NCI-H748 (cell line): ENCODE data around the gene DPM3.
"Not testable (repeated sequence)": the region's sequence is repeated elsewhere in the genome, so short reads cannot be mapped to it uniquely, and the experiment has no call there.

Experiments used
- DNase-seq: peaks from one replicate; lab custom pipeline; 2025; ENCODE audit not compliant: unreplicated experiment; lab: John Stamatoyannopoulos, UW

Gene DPM3

DNA sequence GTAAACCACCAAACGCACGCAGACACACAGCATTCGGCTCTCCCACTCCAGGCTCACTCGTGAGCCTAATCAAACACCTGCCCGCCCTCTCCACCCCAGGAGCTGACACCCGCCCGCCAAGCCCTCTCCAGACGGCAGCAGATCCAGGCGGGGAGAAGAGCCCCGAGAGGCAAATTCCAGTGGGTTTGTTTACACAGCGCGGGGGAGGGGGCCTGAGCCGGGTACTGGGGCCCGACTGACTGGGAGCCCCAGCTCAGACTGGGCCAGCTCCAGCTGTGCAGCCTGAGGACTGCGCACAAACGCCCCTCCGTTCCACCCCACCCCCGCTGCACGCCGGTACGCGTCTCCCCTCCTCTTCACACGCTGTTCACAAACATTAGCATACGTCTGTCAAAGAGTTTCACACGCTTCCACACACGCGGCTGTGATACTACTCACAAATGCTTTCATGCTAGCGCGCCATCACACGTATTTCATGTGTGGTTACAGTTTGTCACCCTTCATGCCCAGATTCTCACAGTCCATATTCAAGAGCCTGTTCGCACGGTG is 13.7 kb downstream of the DPM3 start:
- DNase-seq = peak; percentile 70

DNA sequence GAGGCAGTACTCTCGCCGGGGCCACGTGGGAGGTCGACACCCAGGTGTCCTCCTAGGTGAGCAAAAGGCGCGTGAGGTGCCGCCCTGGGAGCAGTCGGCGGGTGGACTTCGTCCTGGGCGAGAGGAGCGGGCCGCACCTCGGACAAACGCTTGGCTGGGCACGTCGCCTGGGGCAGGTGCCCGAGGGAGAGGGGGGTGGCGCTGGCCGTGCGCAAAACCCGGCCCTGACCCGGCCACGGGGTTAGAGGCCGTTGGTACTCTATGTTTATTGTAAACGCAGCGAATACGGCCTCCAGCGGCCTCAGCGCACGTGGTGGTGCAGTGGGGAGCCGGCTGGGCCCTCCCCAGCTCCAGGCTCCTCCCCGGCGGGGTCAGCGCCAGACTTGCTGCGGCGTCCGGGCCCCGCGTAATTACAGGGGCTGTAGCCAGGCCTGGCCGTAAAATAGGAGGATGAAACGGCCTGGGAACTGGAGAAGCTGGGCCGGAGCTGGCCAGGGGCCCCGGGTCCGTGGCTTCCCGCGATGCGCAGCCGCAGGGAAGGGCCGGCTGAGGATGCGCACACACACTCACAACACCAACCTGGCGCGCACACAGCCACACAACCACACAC is 14.3 kb downstream of the DPM3 start:
- DNase-seq = peak; percentile 64

DNA sequence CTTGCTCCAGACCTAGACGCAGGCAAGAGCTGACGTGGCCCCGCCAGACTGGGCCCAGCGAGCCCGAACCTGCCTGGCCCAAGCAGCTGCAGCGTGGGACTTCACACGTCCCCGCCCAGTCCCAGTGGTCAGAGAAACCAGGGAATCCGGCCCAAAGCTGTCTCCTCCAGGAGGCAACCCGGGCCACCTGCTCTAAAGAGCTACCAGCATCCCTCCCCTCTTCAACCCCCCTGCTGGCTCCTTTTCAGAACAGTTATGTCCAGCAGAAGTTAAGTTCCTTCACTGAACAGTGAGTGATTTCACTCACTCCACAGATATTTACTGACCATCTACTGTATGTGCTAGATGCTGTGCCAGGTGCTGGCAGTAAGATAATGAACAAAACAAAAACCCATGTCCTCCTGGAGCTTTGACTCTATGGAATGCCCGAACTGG is 14.8 kb downstream of the DPM3 start:
- no peak for DNase-seq

- DNase-seq = no peak
Observed at GRCh38 chr1:155124503-155125463, 15.5 kb downstream of the DPM3 start.

GRCh38 chr1:155123801-155124200 is 16.5 kb downstream of the DPM3 start:
- no peak for DNase-seq

- DNase-seq = no peak
Observed at GRCh38 chr1:155122308-155122707, 18.0 kb downstream of the DPM3 start.

- DNase-seq = no peak
Observed at GRCh38 chr1:155121249-155121648, 19.1 kb downstream of the DPM3 start.

DNA sequence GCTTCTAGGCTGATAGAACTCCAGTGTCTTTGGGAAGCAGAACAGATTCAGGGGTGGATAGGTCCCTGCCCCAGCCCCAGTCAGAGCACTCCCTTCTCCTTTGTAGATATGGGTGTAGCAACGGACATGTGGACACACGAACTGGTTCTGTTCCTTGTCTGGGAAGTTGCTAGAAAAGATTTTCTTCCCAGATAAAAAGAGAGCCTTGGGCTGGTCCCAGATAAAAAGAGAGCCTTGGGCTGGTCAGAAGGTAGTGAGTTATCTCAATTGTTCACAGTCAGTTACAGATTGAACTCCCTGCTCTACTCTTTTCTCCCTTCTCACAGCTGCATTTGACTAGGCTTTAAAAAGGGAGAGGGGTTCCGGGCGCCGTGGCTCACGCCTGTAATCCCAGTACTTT is 20.1 kb downstream of the DPM3 start:
- no peak for DNase-seq

DNA sequence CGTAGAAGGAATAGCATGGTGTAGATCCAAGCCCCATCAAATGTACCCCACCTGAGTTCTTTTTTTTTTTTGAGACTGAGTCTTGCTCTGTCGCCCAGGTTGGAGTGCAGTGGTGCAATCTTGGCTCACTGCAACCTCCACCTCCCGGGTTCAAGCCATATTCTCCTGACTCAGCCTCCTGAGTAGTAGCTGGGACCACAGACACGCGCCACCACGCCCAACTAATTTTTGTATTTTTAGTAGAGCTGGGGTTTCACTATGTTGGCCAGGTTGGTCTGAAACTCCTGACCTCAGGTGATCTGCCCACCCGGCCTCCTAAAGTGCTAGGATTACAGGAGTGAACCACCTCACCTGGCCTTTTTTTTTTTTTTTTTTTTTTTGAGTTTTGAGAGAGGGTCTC is 22.2 kb downstream of the DPM3 start:
- DNase-seq = not testable (repeated sequence)

GRCh38 chr1:155117610-155118009 is 22.7 kb downstream of the DPM3 start:
- DNase-seq = peak; percentile 76

- DNase-seq = no peak
Observed at GRCh38 chr1:155116113-155116764, 24.1 kb downstream of the DPM3 start.

- no peak for DNase-seq
Observed at GRCh38 chr1:155113450-155113980, 26.8 kb downstream of the DPM3 start.

GRCh38 chr1:155110826-155111225 is 29.5 kb downstream of the DPM3 start:
- no peak for DNase-seq

- DNase-seq = no peak
Observed at GRCh38 chr1:155110381-155110780, 29.9 kb downstream of the DPM3 start.

GRCh38 chr1:155108296-155108695 is 32.0 kb downstream of the DPM3 start:
- no peak for DNase-seq

DNA sequence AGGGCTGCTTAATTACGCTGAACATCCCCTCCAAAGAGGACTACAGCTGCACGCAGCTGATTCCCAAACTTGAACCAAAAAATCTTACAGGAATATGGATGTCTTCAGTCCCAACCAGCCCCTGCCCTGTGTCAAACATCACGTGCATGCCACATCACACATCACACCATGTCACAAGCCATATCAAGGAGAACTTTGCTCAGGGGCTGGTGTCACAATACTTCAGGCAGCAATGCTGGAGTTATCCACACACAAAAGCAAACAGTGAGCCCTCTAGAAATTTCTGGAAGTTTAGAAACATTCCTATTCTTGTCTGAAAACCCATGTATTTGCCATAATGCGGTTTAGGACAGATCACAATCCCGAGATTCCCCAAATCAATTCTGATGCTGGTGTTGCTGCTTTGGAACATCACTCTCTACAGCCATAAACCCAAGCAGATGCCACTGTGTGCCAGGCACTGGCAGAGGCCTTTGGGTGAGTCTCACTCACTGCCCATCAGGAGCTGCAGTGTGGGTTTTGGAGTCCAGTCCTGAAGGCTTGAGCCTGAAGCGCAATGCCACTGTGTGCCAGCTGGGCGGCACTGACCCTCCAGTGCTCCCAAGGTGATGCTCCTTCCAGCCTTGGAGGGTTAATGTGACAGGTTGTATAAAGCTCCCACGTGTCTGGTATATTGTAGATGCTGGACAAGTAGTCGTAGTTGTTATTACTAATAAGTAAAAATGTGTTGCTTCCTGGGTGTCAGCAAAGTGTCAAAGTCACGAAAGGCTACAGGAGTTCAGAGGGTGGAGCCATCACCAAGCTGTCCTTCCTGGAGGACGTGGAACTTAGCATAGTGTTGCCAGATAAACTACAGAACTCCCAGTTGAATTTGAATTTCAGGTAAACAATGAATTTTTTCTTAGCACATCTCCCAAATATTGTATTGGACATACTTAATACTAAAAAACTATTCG is 32.7 kb downstream of the DPM3 start:
- DNase-seq = no peak

DNA sequence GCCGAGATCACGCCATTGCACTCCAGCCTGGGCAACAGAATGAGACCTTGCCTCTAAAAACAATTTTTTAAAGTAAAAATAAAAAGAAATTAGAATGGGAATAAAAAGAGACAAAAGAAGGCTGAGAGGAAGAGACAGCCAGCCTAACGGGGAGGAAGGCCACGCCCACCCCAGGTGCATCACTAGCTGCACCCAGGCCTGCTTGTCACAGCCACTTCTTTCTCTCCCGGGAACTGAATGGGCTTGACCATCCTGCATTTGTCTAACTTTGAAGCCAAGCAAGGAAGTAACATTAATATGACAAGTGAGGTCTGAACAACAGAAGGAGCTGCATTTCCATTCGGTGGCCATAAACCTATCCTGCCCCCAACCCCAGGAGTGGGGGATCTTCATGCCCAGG is 33.5 kb downstream of the DPM3 start:
- peak; percentile 74 for DNase-seq

GRCh38 chr1:155105604-155106011 is 34.7 kb downstream of the DPM3 start:
- no peak for DNase-seq

- no peak for DNase-seq
Observed at GRCh38 chr1:155104605-155105534, 35.5 kb downstream of the DPM3 start.
